OCI-LY1 (cell line): ENCODE results near the gene P2RY6.

Experiments
- H2AFZ ChIP-seq: fragments of 200-600 bp; sonication (generic), shearing (Covaris generic); 2 replicates; pipeline ENCODE4 v1.6.0; 2014; ENCODE audit warnings: antibody characterized with exemption, mild to moderate bottlenecking, low read length
- H3F3A ChIP-seq: fragments of 200-600 bp; sonication (generic), shearing (Covaris generic); 2 replicates; pipeline ENCODE4 v1.6.0; 2014; ENCODE audit warnings: mild to moderate bottlenecking, antibody characterized with exemption, low read length, moderate library complexity; ENCODE audit not compliant: insufficient read depth
- H3K27ac ChIP-seq: fragments of 200-600 bp; sonication (generic); 2 replicates; pipeline ENCODE4 v1.5.1; 2014; ENCODE audit warnings: low read length, mixed run types, mild to moderate bottlenecking, low read depth; ENCODE audit not compliant: poor library complexity, severe bottlenecking
- H3K27me3 ChIP-seq: fragments of 200-600 bp; sonication (generic); 2 replicates; pipeline ENCODE4 v1.6.0; 2014; ENCODE audit warnings: antibody characterized with exemption, mild to moderate bottlenecking, low read length, moderate library complexity; ENCODE audit not compliant: insufficient read depth
- H3K36me3 ChIP-seq: fragments of 200-600 bp; sonication (generic); 2 replicates; pipeline ENCODE4 v1.6.1; 2014; ENCODE audit warnings: mild to moderate bottlenecking, antibody characterized with exemption, low read length, moderate library complexity, mixed read lengths; ENCODE audit not compliant: insufficient read depth
- H3K4me1 ChIP-seq: fragments of 200-600 bp; sonication (generic); 2 replicates; pipeline ENCODE4 v1.5.1; 2014; ENCODE audit warnings: mild to moderate bottlenecking, low read length, moderate library complexity; ENCODE audit not compliant: insufficient read depth, severe bottlenecking
- H3K4me2 ChIP-seq: fragments of 200-600 bp; sonication (generic), shearing (Covaris generic); 2 replicates; pipeline ENCODE4 v1.6.1; 2014; ENCODE audit warnings: low read length
- H3K4me3 ChIP-seq: fragments of 200-600 bp; sonication (generic); 2 replicates; pipeline ENCODE4 v1.5.1; 2014; ENCODE audit warnings: low read length, low read depth, mild to moderate bottlenecking, mixed read lengths; ENCODE audit not compliant: poor library complexity, severe bottlenecking
- H3K79me2 ChIP-seq: fragments of 200-600 bp; shearing (Covaris generic); 2 replicates; pipeline ENCODE4 v1.6.1; 2016; ENCODE audit warnings: mixed run types, low read length, mixed read lengths; ENCODE audit not compliant: insufficient read depth
- H3K9ac ChIP-seq: fragments of 200-600 bp; sonication (generic), shearing (Covaris generic); 2 replicates; pipeline ENCODE4 v1.6.1; 2014; ENCODE audit warnings: mild to moderate bottlenecking, low read length, mixed read lengths
- H3K9me2 ChIP-seq: fragments of 200-600 bp; sonication (generic), shearing (Covaris generic); 2 replicates; pipeline ENCODE4 v1.6.1; 2014; ENCODE audit warnings: low read depth, mild to moderate bottlenecking, low read length, mixed read lengths
- H3K9me3 ChIP-seq: fragments of 200-600 bp; shearing (Covaris generic); 2 replicates; pipeline ENCODE4 v1.6.1; 2014; ENCODE audit warnings: low read length, mixed read lengths
- H4K20me1 ChIP-seq: fragments of 200-600 bp; sonication (generic), shearing (Covaris generic); 2 replicates; pipeline ENCODE4 v1.6.0; 2016; ENCODE audit warnings: mild to moderate bottlenecking, low read length; ENCODE audit not compliant: insufficient read depth
- EZH2 ChIP-seq: fragments of 200-600 bp; sonication (generic), shearing (Covaris generic); IDR thresholded peaks from 2 replicates; pipeline ENCODE4 v1.8.0; 2017; ENCODE audit warnings: borderline replicate concordance, mixed run types, mild to moderate bottlenecking, antibody characterized with exemption, low read length, moderate library complexity, mixed read lengths
- TF ChIP-seq, protein P1 (sequence below): fragments of 200-600 bp; sonication (generic), shearing (Covaris generic); IDR thresholded peaks from 2 replicates; pipeline ENCODE4 v1.5.1; 2017; ENCODE audit warnings: mild to moderate bottlenecking, antibody characterized with exemption, low read length, moderate library complexity, mixed read lengths

P2RY6 gene

DNA sequence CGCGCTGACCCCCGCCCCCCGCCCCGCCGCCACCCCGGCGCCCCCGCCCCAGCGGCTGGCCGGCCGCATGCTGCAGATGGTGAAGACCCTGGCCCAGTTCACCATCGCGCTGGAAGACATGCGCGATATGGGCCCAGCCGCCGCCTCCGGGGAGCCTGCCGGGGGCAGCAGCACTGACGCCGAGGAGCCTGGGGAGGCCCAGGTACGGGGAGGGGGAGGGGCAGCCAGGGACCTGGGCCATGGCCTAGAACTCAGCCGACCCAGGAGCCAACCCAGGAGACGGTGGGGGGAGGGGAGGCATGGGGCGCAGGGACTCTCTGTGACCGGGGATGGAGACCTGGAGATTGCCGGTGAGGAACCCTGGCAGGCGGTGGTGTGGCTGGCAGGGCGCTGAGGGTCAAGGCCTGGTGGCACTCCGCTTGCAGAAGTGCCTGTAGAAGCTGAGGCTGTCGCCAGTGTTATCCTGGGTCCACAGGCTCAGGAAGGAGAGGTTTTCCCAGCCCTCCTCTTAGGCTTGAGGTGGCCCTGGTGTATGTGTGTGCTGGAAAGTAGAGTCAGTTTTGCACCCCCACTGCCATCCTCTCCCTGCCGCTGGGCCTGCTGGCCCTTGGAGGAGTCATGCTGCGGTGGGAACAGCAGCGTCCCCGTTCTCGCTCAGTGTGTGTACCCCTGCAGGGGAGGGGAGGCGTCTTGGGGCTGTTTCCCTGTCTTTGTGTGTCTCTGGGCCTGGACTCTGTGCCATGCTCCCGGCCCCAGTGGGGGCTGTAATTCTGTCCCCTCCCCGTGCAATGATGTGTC, 71.1 kb downstream of the P2RY6 start:
- Histone ChIP-seq H3K9me3 (no peaks in the 10 kb centered on the region), H4K20me1 (no peaks in the 10 kb centered on the region), H3F3A (no peaks in the 10 kb centered on the region), H3K9me2 (no peaks in the 10 kb centered on the region), H3K4me1 (no peaks in the 10 kb centered on the region), H3K27me3 (no peaks in the 10 kb centered on the region; the same call in 1 of the 2 replicates), H2AFZ (no peak overlapping the region), H3K36me3 (no peaks in the 10 kb centered on the region), H3K79me2 (no peaks in the 10 kb centered on the region), H3K27ac (no peak overlapping the region), H3K4me2 (no peak overlapping the region), H3K9ac (no peak overlapping the region), H3K4me3 (no peak overlapping the region)
- TF ChIP-seq, protein P1, sequence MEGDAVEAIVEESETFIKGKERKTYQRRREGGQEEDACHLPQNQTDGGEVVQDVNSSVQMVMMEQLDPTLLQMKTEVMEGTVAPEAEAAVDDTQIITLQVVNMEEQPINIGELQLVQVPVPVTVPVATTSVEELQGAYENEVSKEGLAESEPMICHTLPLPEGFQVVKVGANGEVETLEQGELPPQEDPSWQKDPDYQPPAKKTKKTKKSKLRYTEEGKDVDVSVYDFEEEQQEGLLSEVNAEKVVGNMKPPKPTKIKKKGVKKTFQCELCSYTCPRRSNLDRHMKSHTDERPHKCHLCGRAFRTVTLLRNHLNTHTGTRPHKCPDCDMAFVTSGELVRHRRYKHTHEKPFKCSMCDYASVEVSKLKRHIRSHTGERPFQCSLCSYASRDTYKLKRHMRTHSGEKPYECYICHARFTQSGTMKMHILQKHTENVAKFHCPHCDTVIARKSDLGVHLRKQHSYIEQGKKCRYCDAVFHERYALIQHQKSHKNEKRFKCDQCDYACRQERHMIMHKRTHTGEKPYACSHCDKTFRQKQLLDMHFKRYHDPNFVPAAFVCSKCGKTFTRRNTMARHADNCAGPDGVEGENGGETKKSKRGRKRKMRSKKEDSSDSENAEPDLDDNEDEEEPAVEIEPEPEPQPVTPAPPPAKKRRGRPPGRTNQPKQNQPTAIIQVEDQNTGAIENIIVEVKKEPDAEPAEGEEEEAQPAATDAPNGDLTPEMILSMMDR = no peak
- TF ChIP-seq EZH2 = no peak

DNA sequence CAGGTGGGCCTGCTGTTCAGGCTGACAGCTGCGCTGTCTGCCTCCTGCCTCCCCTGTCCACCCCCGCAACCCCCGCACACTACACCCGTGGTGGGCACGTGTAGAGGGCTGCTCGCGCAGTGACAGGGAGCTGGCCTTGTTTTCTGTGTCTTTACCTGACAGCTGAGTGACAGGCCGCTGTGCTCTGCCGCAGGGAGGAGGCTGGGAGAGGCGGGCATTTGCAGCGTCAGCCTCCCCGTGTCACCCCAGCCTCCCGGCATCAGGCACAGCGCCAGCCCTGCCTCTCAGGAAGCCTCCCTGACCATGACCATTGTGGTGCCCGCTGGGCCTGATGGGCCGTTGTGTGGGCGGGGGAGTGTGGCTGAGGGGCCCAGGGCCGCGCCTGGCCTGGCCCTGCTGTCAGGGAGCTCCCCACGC, 72.1 kb downstream of the P2RY6 start:
- TF ChIP-seq, protein P1 = no peak
- H3K9me3 ChIP-seq = no peaks in the 10 kb centered on the region
- H2AFZ ChIP-seq = no peak overlapping the region
- no peak overlapping the region for H3K4me3 ChIP-seq
- H4K20me1 ChIP-seq = no peaks in the 10 kb centered on the region
- H3K36me3 ChIP-seq = no peaks in the 10 kb centered on the region
- H3K9me2 ChIP-seq = no peaks in the 10 kb centered on the region
- H3K79me2 ChIP-seq = no peaks in the 10 kb centered on the region
- no peak overlapping the region for H3K27ac ChIP-seq
- H3F3A ChIP-seq = no peaks in the 10 kb centered on the region
- H3K4me1 ChIP-seq = no peaks in the 10 kb centered on the region
- H3K4me2 ChIP-seq = no peak overlapping the region
- no peak overlapping the region for H3K9ac ChIP-seq
- H3K27me3 ChIP-seq = no peaks in the 10 kb centered on the region; the same call in 1 of the 2 replicates

DNA sequence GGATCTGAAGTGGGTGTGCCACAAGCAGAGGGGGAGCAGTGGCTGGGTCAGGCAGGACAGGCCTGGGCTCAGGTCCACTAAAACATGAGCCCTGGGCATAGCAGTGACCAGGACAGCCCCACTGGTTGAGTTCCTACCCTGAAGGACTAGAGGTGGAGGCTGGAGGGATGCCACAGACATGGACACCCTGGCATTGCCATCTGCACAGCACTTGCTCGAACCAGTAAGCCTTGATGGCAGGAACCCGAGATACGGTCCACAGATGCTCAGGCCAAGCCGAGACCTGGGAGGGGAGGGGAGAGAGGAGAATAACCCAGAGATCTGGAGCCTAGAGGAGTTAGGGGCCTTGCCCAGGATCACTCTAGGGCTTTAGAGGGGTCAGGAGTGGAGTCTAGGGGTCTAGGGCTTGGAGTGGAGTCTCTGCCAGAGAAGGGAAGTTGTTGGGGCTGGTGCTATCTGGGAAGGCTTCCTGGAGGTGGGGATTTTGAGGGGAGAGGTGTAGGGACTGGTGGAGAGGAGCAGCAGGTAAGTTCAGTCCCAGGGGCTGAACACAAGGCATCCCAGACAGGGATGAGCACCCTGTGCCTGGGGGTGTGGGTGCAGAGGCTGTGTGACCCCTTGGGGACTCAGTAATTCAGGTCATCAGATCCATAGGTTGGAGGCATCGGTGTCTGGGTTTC, 73.5 kb downstream of the P2RY6 start:
- Histone ChIP-seq H3K27ac (no peak overlapping the region), H3K9me3 (no peaks in the 10 kb centered on the region), H3K9me2 (no peaks in the 10 kb centered on the region), H3K4me2 (no peak overlapping the region), H2AFZ (no peak overlapping the region), H3K9ac (no peak overlapping the region), H3K4me3 (no peak overlapping the region), H3K36me3 (no peaks in the 10 kb centered on the region), H3F3A (no peaks in the 10 kb centered on the region), H3K79me2 (no peaks in the 10 kb centered on the region), H4K20me1 (no peaks in the 10 kb centered on the region), H3K4me1 (no peaks in the 10 kb centered on the region), H3K27me3 (no peaks in the 10 kb centered on the region; the same call in 1 of the 2 replicates)
- TF ChIP-seq, protein P1 = no peak
- no peak for TF ChIP-seq EZH2
